Gastrocnemius medialis (tissue), 4 donors: ENCODE data around the gene REG3G.
"Not testable (repeated sequence)": the region's sequence is repeated elsewhere in the genome, so short reads cannot be mapped to it uniquely, and the experiment has no call there.

Source experiments
- CTCF ChIP-seq, 5 experiments: fragments of 450-650 bp in 3 of 5; fragments of 200-600 bp in 2 of 5; sonication (generic) in 2 of 5; IDR thresholded peaks in 4 of 5; conservative IDR thresholded peaks in 1 of 5; 1 replicate in 4 of 5; 2 replicates in 1 of 5; pipeline ENCODE4 v1.5.1; 2016 to 2019; ENCODE audit warnings: antibody characterized with exemption in 5 of 5, mild to moderate bottlenecking in 3 of 5, moderate library complexity in 3 of 5
- POLR2A ChIP-seq, 2 donors: fragments of 450-650 bp; IDR thresholded peaks; one replicate each; pipeline ENCODE4 v1.6.1; 2017; ENCODE audit warnings: antibody characterized with exemption in 2 of 2, mild to moderate bottlenecking in 2 of 2, moderate library complexity in 2 of 2

- TF ChIP-seq POLR2A (IDR thresholded peaks at IDR 0.05); CTCF (IDR thresholded peaks at IDR 0.05 in 4 of 5, conservative IDR thresholded peaks at IDR 0.05 in 1 of 5): not testable (repeated sequence)
Measured at GRCh38 chr2:79054769-79055168, 29.3 kb downstream of the REG3G start.
